ENCODE results near the gene USP25. TPM values are rescaled to one million over a fixed set of nuclear protein-coding genes. Genes with fewer than 3 reads are reported as not detected.

The USP25 gene
- total RNA-seq, 4 donors from 2014 or later: 33.5 to 85.8 (median 53.2) TPM

- no peak for DNase-seq
- TF ChIP-seq CTCF (IDR thresholded peaks at IDR 0.05) (no peak), POLR2A (IDR thresholded peaks at IDR 0.05) (no peak)
- Histone ChIP-seq H3K4me1 (no peaks in the 10 kb centered on the region), H3K4me3 (no peak overlapping the region), H3K27ac (no peak overlapping the region), H3K36me3 (peaks cover 0 to 40% (median 0%) of the 10 kb centered on the region in 3 donors), H3K27me3 (no peaks in the 10 kb centered on the region), H3K9me3 (no peaks in the 10 kb centered on the region)
These were observed 141.0 kb downstream of the USP25 start for GRCh38 chr21:15870819-15871218.

DNA sequence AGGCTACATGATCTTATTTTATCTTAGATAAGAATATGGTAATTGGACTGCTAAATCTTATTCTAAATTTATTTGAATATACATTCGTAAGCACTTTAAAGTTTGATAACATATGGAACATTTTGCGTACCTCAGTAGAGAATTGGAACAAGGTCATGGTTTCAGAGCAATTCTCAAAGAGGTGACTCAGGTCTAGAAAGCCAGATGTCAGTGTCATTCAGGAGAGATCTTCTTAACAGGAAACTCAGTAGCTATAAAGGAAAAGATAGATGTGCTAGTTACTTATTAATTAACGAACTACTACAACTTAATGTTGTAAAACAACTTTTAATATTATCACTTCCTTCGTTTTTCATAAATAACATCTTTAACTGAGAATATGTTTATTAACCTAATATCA is 142.5 kb downstream of the USP25 start:
- Histone ChIP-seq H3K36me3 (peaks cover 0 to 35% (median 0%) of the 10 kb centered on the region in 3 donors), H3K4me1 (no peaks in the 10 kb centered on the region), H3K4me3 (no peak overlapping the region), H3K9me3 (no peaks in the 10 kb centered on the region), H3K27ac (no peak overlapping the region), H3K27me3 (no peaks in the 10 kb centered on the region)
- TF ChIP-seq POLR2A (IDR thresholded peaks at IDR 0.05) (no peak), CTCF (IDR thresholded peaks at IDR 0.05) (no peak)
- DNase-seq: no peak

- DNase-seq: no peak
- TF ChIP-seq POLR2A (IDR thresholded peaks at IDR 0.05) (no peak), CTCF (IDR thresholded peaks at IDR 0.05) (no peak)
- Histone ChIP-seq H3K9me3 (no peaks in the 10 kb centered on the region), H3K36me3 (peaks cover 0 to 51% (median 0%) of the 10 kb centered on the region in 3 donors), H3K4me1 (no peaks in the 10 kb centered on the region), H3K4me3 (no peak overlapping the region), H3K27me3 (no peaks in the 10 kb centered on the region), H3K27ac (no peak overlapping the region)
These were observed 144.8 kb downstream of the USP25 start for GRCh38 chr21:15874615-15875014.

DNA sequence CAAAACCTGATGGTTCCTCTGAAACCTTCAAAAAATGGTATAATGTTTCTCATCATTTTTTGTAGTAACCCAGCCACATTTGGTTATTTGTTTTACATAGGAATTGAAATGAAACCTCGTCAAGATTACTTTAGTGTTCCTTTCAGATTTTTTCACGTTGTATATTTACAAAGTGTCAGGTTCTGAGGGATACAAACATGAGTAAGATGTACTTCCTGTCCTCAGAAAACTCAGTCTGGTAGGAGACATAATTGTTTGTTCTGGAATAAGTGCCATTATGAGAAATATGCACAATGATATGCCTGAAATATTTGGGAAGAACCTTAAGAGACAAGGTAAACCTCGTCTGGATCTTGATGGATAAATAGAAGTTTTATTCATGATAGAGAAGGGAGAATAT is 145.5 kb downstream of the USP25 start:
- H3K27ac ChIP-seq: no peak overlapping the region
- H3K9me3 ChIP-seq: no peaks in the 10 kb centered on the region
- H3K4me3 ChIP-seq: no peak overlapping the region
- no peaks in the 10 kb centered on the region for H3K4me1 ChIP-seq
- no peak for DNase-seq
- TF ChIP-seq POLR2A (IDR thresholded peaks at IDR 0.05) (no peak), CTCF (IDR thresholded peaks at IDR 0.05) (no peak)
- H3K27me3 ChIP-seq: no peaks in the 10 kb centered on the region
- H3K36me3 ChIP-seq: peaks cover 0 to 58% (median 0%) of the 10 kb centered on the region in 3 donors

- H3K9me3 ChIP-seq: no peaks in the 10 kb centered on the region
- H3K27ac ChIP-seq: no peak overlapping the region
- no peaks in the 10 kb centered on the region for H3K36me3 ChIP-seq
- no peak overlapping the region for H3K4me3 ChIP-seq
- TF ChIP-seq CTCF (IDR thresholded peaks at IDR 0.05) (no peak), POLR2A (IDR thresholded peaks at IDR 0.05) (no peak)
- H3K27me3 ChIP-seq: no peaks in the 10 kb centered on the region
- DNase-seq: no peak
- no peaks in the 10 kb centered on the region for H3K4me1 ChIP-seq
These were observed 164.1 kb downstream of the USP25 start for GRCh38 chr21:15893902-15894301.

DNA sequence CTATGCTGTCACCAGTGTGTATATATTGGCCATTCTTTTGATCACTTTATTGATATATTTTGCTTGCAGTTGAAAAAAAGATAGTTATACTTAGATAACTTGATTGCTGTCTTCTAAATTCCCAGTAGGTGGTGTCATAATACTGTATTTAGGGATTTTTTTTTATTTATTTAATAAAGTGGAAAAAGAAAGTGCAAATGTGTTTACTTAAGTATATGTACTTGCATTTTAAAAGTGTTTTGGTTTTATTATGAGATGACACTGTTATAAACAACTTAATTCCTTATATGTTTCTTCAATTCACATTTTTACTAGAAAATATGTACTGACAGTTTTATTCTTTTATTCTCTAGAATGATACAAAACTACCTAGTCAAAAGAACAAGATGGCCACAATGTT is 164.8 kb downstream of the USP25 start:
- no peaks in the 10 kb centered on the region for H3K4me1 ChIP-seq
- no peak overlapping the region for H3K27ac ChIP-seq
- no peak overlapping the region for H3K4me3 ChIP-seq
- H3K9me3 ChIP-seq: no peaks in the 10 kb centered on the region
- H3K27me3 ChIP-seq: no peaks in the 10 kb centered on the region
- TF ChIP-seq POLR2A (IDR thresholded peaks at IDR 0.05) (no peak), CTCF (IDR thresholded peaks at IDR 0.05) (no peak)
- no peak for DNase-seq
- no peaks in the 10 kb centered on the region for H3K36me3 ChIP-seq
